ENCODE measurements around the gene RIPOR2. TPM values are rescaled to one million over a fixed set of nuclear protein-coding genes. Genes with fewer than 3 reads are reported as not detected.

RIPOR2 gene
- total and polyA plus RNA-seq, 11 donors, result 0.76 to 14.2 (median 4.2) TPM

- intact Hi-C loops (cut with DNase I), result no loop called here
- no peak overlapping the region for H3K27ac ChIP-seq
- TF ChIP-seq, protein P1, sequence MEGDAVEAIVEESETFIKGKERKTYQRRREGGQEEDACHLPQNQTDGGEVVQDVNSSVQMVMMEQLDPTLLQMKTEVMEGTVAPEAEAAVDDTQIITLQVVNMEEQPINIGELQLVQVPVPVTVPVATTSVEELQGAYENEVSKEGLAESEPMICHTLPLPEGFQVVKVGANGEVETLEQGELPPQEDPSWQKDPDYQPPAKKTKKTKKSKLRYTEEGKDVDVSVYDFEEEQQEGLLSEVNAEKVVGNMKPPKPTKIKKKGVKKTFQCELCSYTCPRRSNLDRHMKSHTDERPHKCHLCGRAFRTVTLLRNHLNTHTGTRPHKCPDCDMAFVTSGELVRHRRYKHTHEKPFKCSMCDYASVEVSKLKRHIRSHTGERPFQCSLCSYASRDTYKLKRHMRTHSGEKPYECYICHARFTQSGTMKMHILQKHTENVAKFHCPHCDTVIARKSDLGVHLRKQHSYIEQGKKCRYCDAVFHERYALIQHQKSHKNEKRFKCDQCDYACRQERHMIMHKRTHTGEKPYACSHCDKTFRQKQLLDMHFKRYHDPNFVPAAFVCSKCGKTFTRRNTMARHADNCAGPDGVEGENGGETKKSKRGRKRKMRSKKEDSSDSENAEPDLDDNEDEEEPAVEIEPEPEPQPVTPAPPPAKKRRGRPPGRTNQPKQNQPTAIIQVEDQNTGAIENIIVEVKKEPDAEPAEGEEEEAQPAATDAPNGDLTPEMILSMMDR (IDR thresholded peaks at IDR 0.05), result no peak
- TF ChIP-seq POLR2A (IDR thresholded peaks at IDR 0.05), result no peak
- WGBS, 4 donors, result 44 to 51% (median 49%) methylated on average over 1 of the region's 1 CpG
- no peaks in the 10 kb centered on the region for H3K27me3 ChIP-seq
- no peak overlapping the region for H3K4me3 ChIP-seq
- peaks cover 0 to 15% (median 0%) of the 10 kb centered on the region in 9 donors for H3K36me3 ChIP-seq
- no peaks in the 10 kb centered on the region for H3K9me3 ChIP-seq
- ATAC-seq, result no peak
- DNase-seq, result no peak
- no peaks in the 10 kb centered on the region for H3K4me1 ChIP-seq
Measured at GRCh38 chr6:24799541-24799915, 136.2 kb downstream of the RIPOR2 start.

DNA sequence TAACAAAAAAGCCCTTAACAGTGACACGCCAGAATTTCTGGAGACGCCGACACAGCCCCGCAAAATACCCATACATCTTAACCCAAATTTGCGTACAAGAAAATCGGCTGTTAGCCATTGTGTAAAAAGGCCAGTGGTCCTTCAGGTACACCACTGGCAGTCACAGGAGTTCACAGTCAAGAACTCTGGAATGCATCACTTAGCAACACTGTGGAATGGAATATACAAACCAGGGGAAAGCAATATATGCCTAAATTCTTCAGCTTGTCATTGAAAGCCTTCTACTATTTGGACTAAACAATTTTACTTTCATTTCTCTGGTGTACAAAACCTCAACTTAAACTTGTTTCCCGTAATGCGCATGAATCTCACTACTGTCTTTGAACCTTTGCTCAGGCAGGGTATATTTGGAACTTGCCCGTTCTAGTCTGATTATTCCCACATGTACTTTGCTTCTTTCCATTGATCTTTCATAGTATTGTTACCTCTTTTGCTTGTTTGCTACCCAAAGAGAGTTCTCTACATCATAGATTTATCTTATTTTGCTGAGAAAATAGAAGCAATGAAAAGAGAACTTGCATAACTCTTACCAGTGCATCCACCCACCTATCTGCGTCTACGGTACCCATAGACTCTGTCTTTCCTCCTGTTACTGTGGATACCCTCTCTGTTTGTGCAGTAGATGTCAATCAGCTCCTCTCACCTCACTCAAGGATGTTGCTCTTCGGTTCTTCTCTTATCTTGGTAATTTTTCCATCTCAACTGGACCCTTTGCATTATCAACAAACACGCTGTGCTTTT is 136.8 kb downstream of the RIPOR2 start, which contains the start of gene ARMH2:
Gene ARMH2 (minus strand): TSS at position 178 of the 801 bp plus-strand sequence. CDS start 60 bp downstream, at position 118.
- intact Hi-C loops (cut with DNase I), result no loop called here
- ATAC-seq, result no peak
- TF ChIP-seq POLR2A (IDR thresholded peaks at IDR 0.05), result no peak
- TF ChIP-seq, protein P1 (IDR thresholded peaks at IDR 0.05), result no peak

GRCh38 chr6:24797596-24798216 is 138.1 kb downstream of the RIPOR2 start:
- H3K9me3 ChIP-seq, result no peaks in the 10 kb centered on the region
- no peaks in the 10 kb centered on the region for H3K36me3 ChIP-seq
- H3K27ac ChIP-seq, result no peak overlapping the region
- WGBS, 4 donors, result 64 to 78% (median 67%) methylated on average over 6 of the region's 6 CpGs
- no peak overlapping the region for H3K4me3 ChIP-seq
- ATAC-seq, result no peak
- no peaks in the 10 kb centered on the region for H3K27me3 ChIP-seq
- no peak for TF ChIP-seq POLR2A (IDR thresholded peaks at IDR 0.05)
- TF ChIP-seq, protein P1 (IDR thresholded peaks at IDR 0.05), result no peak
- DNase-seq, result no peak
- intact Hi-C loops (cut with DNase I), result no loop called here
- H3K4me1 ChIP-seq, result no peaks in the 10 kb centered on the region

More for the DNA sequence above, 136.8 kb downstream of the RIPOR2 start, which contains the start of gene ARMH2:
- H3K27me3 ChIP-seq, result no peaks in the 10 kb centered on the region
- H3K9me3 ChIP-seq, result no peaks in the 10 kb centered on the region
- H3K4me1 ChIP-seq, result no peaks in the 10 kb centered on the region
- no peak within 1 kb of the TSS for H3K27ac ChIP-seq
- 83 to 86% (median 83%) methylated on average over 13 of the region's 13 CpGs for WGBS, 4 donors
- H3K36me3 ChIP-seq, result peaks cover 0 to 9% (median 0%) of the 10 kb centered on the region in 9 donors
- DNase-seq, result no peak
- no peak within 1 kb of the TSS for H3K4me3 ChIP-seq

GRCh38 chr6:24796616-24797290 is 139.0 kb downstream of the RIPOR2 start:
- Histone ChIP-seq H3K27ac (no peak overlapping the region), H3K4me1 (no peaks in the 10 kb centered on the region), H3K27me3 (no peaks in the 10 kb centered on the region), H3K9me3 (no peaks in the 10 kb centered on the region), H3K36me3 (no peaks in the 10 kb centered on the region), H3K4me3 (no peak overlapping the region)
- WGBS, 4 donors, result 94 to 98% (median 95%) methylated on average over 6 of the region's 6 CpGs
- no peak for DNase-seq
- TF ChIP-seq POLR2A (IDR thresholded peaks at IDR 0.05), result no peak
- TF ChIP-seq, protein P1 (IDR thresholded peaks at IDR 0.05), result no peak
- intact Hi-C loops (cut with DNase I), result no loop called here
- ATAC-seq, result no peak
